Measurements from ENCODE around the gene SRMS. TPM values are rescaled to one million over a fixed set of nuclear protein-coding genes. Genes with fewer than 3 reads are reported as not detected.

Gene SRMS
- total RNA-seq, 1 experiment from 2014 or later: 0.22 TPM

- no peak overlapping the region for H3K27ac ChIP-seq (ENCODE audit: low read length)
- no peak overlapping the region for H3K4me2 ChIP-seq (ENCODE audit: low read length)
- no peak overlapping the region for H3K4me3 ChIP-seq (ENCODE audit: low read length)
- no peak overlapping the region for H3K9ac ChIP-seq (ENCODE audit: low read length)
- no peaks in the 10 kb centered on the region for H3K27me3 ChIP-seq (ENCODE audit: low read length)
- H3K4me1 ChIP-seq (ENCODE audit: insufficient read depth, low read length): peaks cover 14% of the 10 kb centered on the region
- ChIA-PET CTCF (no interaction called here), POLR2A (ENCODE audit: unreplicated experiment) (no interaction called here)
- H3K9me3 ChIP-seq (ENCODE audit: low read length): no peaks in the 10 kb centered on the region
- H2AFZ ChIP-seq (ENCODE audit: low read length): no peak overlapping the region
- no peak for ATAC-seq
- no peaks in the 10 kb centered on the region for H3F3A ChIP-seq (ENCODE audit: low read length, unreplicated experiment)
- H3K36me3 ChIP-seq (ENCODE audit: low read depth, low read length): peaks cover 50% of the 10 kb centered on the region
- no peaks in the 10 kb centered on the region for H3K9me2 ChIP-seq (replicated peaks; ENCODE audit: low read length)
- no peak for DNase-seq
- H3K79me2 ChIP-seq (ENCODE audit: low read length): peaks cover 21% of the 10 kb centered on the region
- intact Hi-C loops (cut with micrococcal nuclease): no loop called here
- H4K20me1 ChIP-seq (ENCODE audit: low read length): no peaks in the 10 kb centered on the region; the same call in 1 of the 2 replicates
- no TSS peak for BruUV-seq (replicated peaks)
- TF ChIP-seq EZH2 (IDR thresholded peaks at IDR 0.05; ENCODE audit: low read length, unreplicated experiment): no peak
- no peak for TF ChIP-seq CTCF (conservative IDR thresholded peaks at IDR 0.05; ENCODE audit: low read depth, low read length)
- TF ChIP-seq EZH2phosphoT487 (IDR thresholded peaks at IDR 0.05; ENCODE audit: borderline replicate concordance, low read length): no peak
Observed at GRCh38 chr20:63495167-63495720, 52.3 kb downstream of the SRMS start.

GRCh38 chr20:63494420-63495166, 53.0 kb downstream of the SRMS start:
- ChIA-PET CTCF (no interaction called here), POLR2A (ENCODE audit: unreplicated experiment) (no interaction called here)
- Histone ChIP-seq H3K4me3 (ENCODE audit: low read length) (no peak overlapping the region), H3F3A (ENCODE audit: low read length, unreplicated experiment) (no peaks in the 10 kb centered on the region), H3K36me3 (ENCODE audit: low read depth, low read length) (peaks cover 50% of the 10 kb centered on the region), H3K27ac (ENCODE audit: low read length) (no peak overlapping the region), H3K9me3 (ENCODE audit: low read length) (no peaks in the 10 kb centered on the region), H3K4me1 (ENCODE audit: insufficient read depth, low read length) (peaks cover 14% of the 10 kb centered on the region), H3K9me2 (replicated peaks; ENCODE audit: low read length) (no peaks in the 10 kb centered on the region), H2AFZ (ENCODE audit: low read length) (no peak overlapping the region), H4K20me1 (ENCODE audit: low read length) (no peaks in the 10 kb centered on the region; the same call in 1 of the 2 replicates), H3K79me2 (ENCODE audit: low read length) (peaks cover 21% of the 10 kb centered on the region), H3K4me2 (ENCODE audit: low read length) (no peak overlapping the region), H3K9ac (ENCODE audit: low read length) (no peak overlapping the region), H3K27me3 (ENCODE audit: low read length) (no peaks in the 10 kb centered on the region)
- intact Hi-C loops (cut with micrococcal nuclease): no loop called here
- no peak for DNase-seq
- no TSS peak for BruUV-seq (replicated peaks)
- TF ChIP-seq CTCF (conservative IDR thresholded peaks at IDR 0.05; ENCODE audit: low read depth, low read length) (no peak), EZH2phosphoT487 (IDR thresholded peaks at IDR 0.05; ENCODE audit: borderline replicate concordance, low read length) (no peak), EZH2 (IDR thresholded peaks at IDR 0.05; ENCODE audit: low read length, unreplicated experiment) (no peak)
- ATAC-seq: no peak

GRCh38 chr20:63494084-63494419, 53.5 kb downstream of the SRMS start:
- TF ChIP-seq CTCF (conservative IDR thresholded peaks at IDR 0.05; ENCODE audit: low read depth, low read length) (no peak), EZH2 (IDR thresholded peaks at IDR 0.05; ENCODE audit: low read length, unreplicated experiment) (no peak), EZH2phosphoT487 (IDR thresholded peaks at IDR 0.05; ENCODE audit: borderline replicate concordance, low read length) (no peak)
- Histone ChIP-seq H4K20me1 (ENCODE audit: low read length) (no peaks in the 10 kb centered on the region; the same call in 1 of the 2 replicates), H3K4me1 (ENCODE audit: insufficient read depth, low read length) (peaks cover 14% of the 10 kb centered on the region), H3K4me2 (ENCODE audit: low read length) (no peak overlapping the region), H3K4me3 (ENCODE audit: low read length) (no peak overlapping the region), H3K79me2 (ENCODE audit: low read length) (peaks cover 21% of the 10 kb centered on the region), H3K9me2 (replicated peaks; ENCODE audit: low read length) (no peaks in the 10 kb centered on the region), H3K27me3 (ENCODE audit: low read length) (no peaks in the 10 kb centered on the region), H3K36me3 (ENCODE audit: low read depth, low read length) (peaks cover 50% of the 10 kb centered on the region), H2AFZ (ENCODE audit: low read length) (no peak overlapping the region), H3K27ac (ENCODE audit: low read length) (no peak overlapping the region), H3K9me3 (ENCODE audit: low read length) (no peaks in the 10 kb centered on the region), H3F3A (ENCODE audit: low read length, unreplicated experiment) (no peaks in the 10 kb centered on the region), H3K9ac (ENCODE audit: low read length) (no peak overlapping the region)
- ChIA-PET CTCF (no interaction called here), POLR2A (ENCODE audit: unreplicated experiment) (no interaction called here)
- intact Hi-C loops (cut with micrococcal nuclease): no loop called here
- no TSS peak for BruUV-seq (replicated peaks)
- ATAC-seq: no peak
- no peak for DNase-seq

All from PC-3 (cell line).